Endothelial cell of umbilical vein (primary cell): ENCODE measurements around the gene CCDC126.

ENCODE experiments used
- CTCF ChIP-seq, 2 donors: IDR thresholded peaks; 1 replicate in 1 of 2; 2 replicates in 1 of 2; pipeline ENCODE4 v1.5.1; 2011; ENCODE audit warnings: low read length in 2 of 2, mild to moderate bottlenecking in 2 of 2, moderate library complexity in 2 of 2, control low read depth in 1 of 2, inconsistent platforms in 1 of 2, low read depth in 1 of 2; ENCODE audit not compliant: insufficient read depth in 1 of 2; ENCODE audit errors: extremely low read depth in 1 of 2
- EZH2 ChIP-seq: IDR thresholded peaks from 2 replicates; pipeline ENCODE4 v1.6.1; 2012; ENCODE audit warnings: borderline replicate concordance, low read depth, mild to moderate bottlenecking, moderate library complexity, low read length, inconsistent platforms; ENCODE audit not compliant: severe bottlenecking
- JUN ChIP-seq: IDR thresholded peaks from 2 replicates; pipeline ENCODE4 v1.6.1; 2011; ENCODE audit warnings: borderline replicate concordance, low read depth; ENCODE audit not compliant: insufficient read length, insufficient read depth
- MAX ChIP-seq: IDR thresholded peaks from 2 replicates; pipeline ENCODE4 v1.6.1; 2011; ENCODE audit not compliant: insufficient read depth, insufficient read length
- MYC ChIP-seq: IDR thresholded peaks from one replicate; pipeline ENCODE4 v1.6.1; 2011; ENCODE audit warnings: mild to moderate bottlenecking, low read depth, low read length
- POLR2A ChIP-seq: IDR thresholded peaks from 2 replicates; pipeline ENCODE4 v1.6.1; 2012; ENCODE audit warnings: low read depth, mild to moderate bottlenecking, control low read depth, low read length
- POLR2AphosphoS5 ChIP-seq: IDR thresholded peaks from 2 replicates; pipeline ENCODE4 v1.6.1; 2012; ENCODE audit warnings: low read depth, mild to moderate bottlenecking, control low read depth, low read length, moderate library complexity; ENCODE audit not compliant: insufficient read depth

GRCh38 chr7:23570592-23571200 is 26.5 kb upstream of the CCDC126 start:
- no peak for TF ChIP-seq POLR2A
- no peak for TF ChIP-seq MYC
- no peak for TF ChIP-seq JUN
- no peak for TF ChIP-seq EZH2
- TF ChIP-seq CTCF (IDR thresholded peaks at IDR 0.05; ENCODE audit: extremely low read depth in 1 of 2, insufficient read depth in 1 of 2, low read depth in 1 of 2, low read length in 2 of 2): peak; percentile 77 to 79
- TF ChIP-seq POLR2AphosphoS5: no peak
- TF ChIP-seq MAX: no peak
